PC-3 (cell line): ENCODE data around the gene ANKRD53.

Source experiments
- EZH2phosphoT487 ChIP-seq: fragments of 300-600 bp; sonication (generic); IDR thresholded peaks from 2 replicates; pipeline ENCODE4 v1.6.1; 2018; ENCODE audit warnings: mild to moderate bottlenecking, antibody characterized with exemption, low read length, borderline replicate concordance
- TF ChIP-seq, protein P1 (sequence below): fragments of 300-600 bp; sonication (generic); conservative IDR thresholded peaks from 2 replicates; pipeline ENCODE4 v1.5.1; 2017; ENCODE audit warnings: antibody characterized with exemption, low read depth, mild to moderate bottlenecking, low read length

DNA sequence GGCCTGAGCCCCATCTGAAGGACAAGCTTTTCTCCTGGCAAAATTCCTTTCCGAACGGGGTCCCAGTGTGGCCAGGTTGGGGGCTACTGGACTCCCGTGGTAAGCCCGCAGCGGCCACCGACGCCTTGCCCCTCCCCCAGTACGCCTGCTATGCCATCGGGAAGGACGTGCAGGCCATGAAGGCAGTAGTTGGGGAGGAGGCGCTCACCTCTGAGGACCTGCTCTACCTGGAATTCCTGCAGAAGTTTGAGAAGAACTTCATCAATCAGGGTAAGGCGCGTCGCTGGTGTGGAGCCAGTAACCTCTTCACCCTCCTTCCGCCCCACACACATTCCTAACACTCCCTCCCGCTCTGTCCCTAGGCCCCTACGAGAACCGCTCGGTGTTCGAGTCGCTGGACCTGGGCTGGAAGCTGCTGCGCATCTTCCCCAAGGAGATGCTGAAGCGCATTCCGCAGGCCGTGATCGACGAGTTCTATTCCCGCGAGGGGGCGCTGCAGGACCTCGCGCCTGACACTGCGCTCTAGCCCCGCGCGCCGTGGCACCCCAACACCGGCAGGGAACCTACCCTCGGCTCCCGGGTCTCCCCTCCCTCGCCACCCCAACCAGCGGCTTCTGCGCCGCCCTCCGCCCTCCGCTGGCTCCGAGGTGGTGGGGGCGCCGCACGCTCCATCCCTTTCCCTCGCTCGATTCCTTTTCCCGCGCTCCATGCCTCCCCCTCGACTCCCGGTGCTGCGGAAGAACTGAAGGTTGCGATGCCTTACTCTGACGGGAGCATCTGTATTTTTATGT is 13.6 kb upstream of the ANKRD53 start:
- TF ChIP-seq, protein P1, sequence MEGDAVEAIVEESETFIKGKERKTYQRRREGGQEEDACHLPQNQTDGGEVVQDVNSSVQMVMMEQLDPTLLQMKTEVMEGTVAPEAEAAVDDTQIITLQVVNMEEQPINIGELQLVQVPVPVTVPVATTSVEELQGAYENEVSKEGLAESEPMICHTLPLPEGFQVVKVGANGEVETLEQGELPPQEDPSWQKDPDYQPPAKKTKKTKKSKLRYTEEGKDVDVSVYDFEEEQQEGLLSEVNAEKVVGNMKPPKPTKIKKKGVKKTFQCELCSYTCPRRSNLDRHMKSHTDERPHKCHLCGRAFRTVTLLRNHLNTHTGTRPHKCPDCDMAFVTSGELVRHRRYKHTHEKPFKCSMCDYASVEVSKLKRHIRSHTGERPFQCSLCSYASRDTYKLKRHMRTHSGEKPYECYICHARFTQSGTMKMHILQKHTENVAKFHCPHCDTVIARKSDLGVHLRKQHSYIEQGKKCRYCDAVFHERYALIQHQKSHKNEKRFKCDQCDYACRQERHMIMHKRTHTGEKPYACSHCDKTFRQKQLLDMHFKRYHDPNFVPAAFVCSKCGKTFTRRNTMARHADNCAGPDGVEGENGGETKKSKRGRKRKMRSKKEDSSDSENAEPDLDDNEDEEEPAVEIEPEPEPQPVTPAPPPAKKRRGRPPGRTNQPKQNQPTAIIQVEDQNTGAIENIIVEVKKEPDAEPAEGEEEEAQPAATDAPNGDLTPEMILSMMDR = peak; percentile 35
- no peak for TF ChIP-seq EZH2phosphoT487
